Measurements from ENCODE around the gene RAB1B.

- TF ChIP-seq PKNOX1 (IDR thresholded peaks at IDR 0.05), result no peak
- TF ChIP-seq POLR2A (IDR thresholded peaks at IDR 0.05; ENCODE audit: low read depth, low read length), result no peak
- TF ChIP-seq BHLHE40 (IDR thresholded peaks at IDR 0.05; ENCODE audit: borderline replicate concordance in 1 of 2, low read depth in 2 of 2, low read length in 1 of 2), result no peak
- TF ChIP-seq KLF5 (IDR thresholded peaks at IDR 0.05; ENCODE audit: partially characterized antibody), result no peak
- no peak for TF ChIP-seq RAD21 (IDR thresholded peaks at IDR 0.05; ENCODE audit: insufficient read depth, low read depth, low read length)
- TF ChIP-seq, protein P1, sequence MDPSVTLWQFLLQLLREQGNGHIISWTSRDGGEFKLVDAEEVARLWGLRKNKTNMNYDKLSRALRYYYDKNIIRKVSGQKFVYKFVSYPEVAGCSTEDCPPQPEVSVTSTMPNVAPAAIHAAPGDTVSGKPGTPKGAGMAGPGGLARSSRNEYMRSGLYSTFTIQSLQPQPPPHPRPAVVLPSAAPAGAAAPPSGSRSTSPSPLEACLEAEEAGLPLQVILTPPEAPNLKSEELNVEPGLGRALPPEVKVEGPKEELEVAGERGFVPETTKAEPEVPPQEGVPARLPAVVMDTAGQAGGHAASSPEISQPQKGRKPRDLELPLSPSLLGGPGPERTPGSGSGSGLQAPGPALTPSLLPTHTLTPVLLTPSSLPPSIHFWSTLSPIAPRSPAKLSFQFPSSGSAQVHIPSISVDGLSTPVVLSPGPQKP (IDR thresholded peaks at IDR 0.05; ENCODE audit: low read depth, low read length), result no peak
- no peak for TF ChIP-seq ZNF217 (IDR thresholded peaks at IDR 0.05)
- no peak for TF ChIP-seq BRCA1 (IDR thresholded peaks at IDR 0.05; ENCODE audit: low read depth, low read length)
These were observed 26.5 kb downstream of the RAB1B start for GRCh38 chr11:66294626-66295620.
